OCI-LY7 (cell line): ENCODE measurements around the gene RMDN2. TPM values are rescaled to one million over a fixed set of nuclear protein-coding genes. Genes with fewer than 3 reads are reported as not detected.
A peak's percentile ranks its signal among the peaks of the same experiment; 100 is the strongest.

Source experiments
- BruUV-seq: library from RNA; stranded (reverse); fragments of 400-500 nt; replicated peaks from 2 replicates; lab custom pipeline; 2021; lab: Mats Ljungman, UMichigan
- CTCF ChIA-PET: fragments of 300-600 bp; sonication (Branson Sonifier 250); formaldehyde crosslinking; loops from one replicate; lab custom pipeline; 2022; ENCODE audit warnings: antibody characterized with exemption; ENCODE audit not compliant: unreplicated experiment; lab: Charles Lee
- POLR2A ChIA-PET: fragments of 300-600 bp; sonication (Branson Sonifier 250); formaldehyde crosslinking; loops from one replicate; lab custom pipeline; 2022; ENCODE audit warnings: antibody characterized with exemption; lab: Charles Lee
- DNase-seq: peaks from one replicate; pipeline ENCODE4 v3.0.0-alpha.2; 2015; ENCODE audit warnings: low spot score
- H2AFZ ChIP-seq: fragments of 200-600 bp; sonication (generic), shearing (Covaris generic); 2 replicates; pipeline ENCODE4 v1.6.1; 2014; ENCODE audit warnings: mild to moderate bottlenecking, antibody characterized with exemption, low read length, moderate library complexity
- H3K27ac ChIP-seq: fragments of 200-600 bp; sonication (generic); 2 replicates; pipeline ENCODE4 v1.5.1; 2014; ENCODE audit warnings: mixed run types, low read depth, mild to moderate bottlenecking, moderate library complexity, low read length, inconsistent platforms; ENCODE audit not compliant: poor library complexity, severe bottlenecking
- H3K36me3 ChIP-seq: fragments of 200-600 bp; sonication (generic); 2 replicates; pipeline ENCODE4 v1.6.1; 2014; ENCODE audit warnings: mild to moderate bottlenecking, antibody characterized with exemption, low read length, moderate library complexity, mixed read lengths; ENCODE audit not compliant: insufficient read depth
- H3K4me1 ChIP-seq: fragments of 200-600 bp; sonication (generic); 2 replicates; pipeline ENCODE4 v1.5.1; 2014; ENCODE audit warnings: mild to moderate bottlenecking, low read length; ENCODE audit not compliant: insufficient read depth, poor library complexity, severe bottlenecking
- H3K4me2 ChIP-seq: fragments of 200-600 bp; sonication (generic); 2 replicates; pipeline ENCODE4 v1.6.1; 2014; ENCODE audit warnings: mild to moderate bottlenecking, low read length
- H3K4me3 ChIP-seq: fragments of 200-600 bp; sonication (generic); 2 replicates; pipeline ENCODE4 v1.5.1; 2014; ENCODE audit warnings: mild to moderate bottlenecking, low read depth, low read length; ENCODE audit not compliant: poor library complexity, severe bottlenecking
- H3K79me2 ChIP-seq: fragments of 200-600 bp; sonication (generic); 2 replicates; pipeline ENCODE4 v1.6.1; 2016; ENCODE audit warnings: low read depth, mild to moderate bottlenecking, low read length, moderate library complexity, mixed read lengths; ENCODE audit not compliant: insufficient read depth
- H3K9me2 ChIP-seq: fragments of 200-600 bp; sonication (generic); 2 replicates; pipeline ENCODE4 v1.6.1; 2016; ENCODE audit warnings: mild to moderate bottlenecking, low read length, mixed read lengths; ENCODE audit not compliant: insufficient read depth
- H3K9me3 ChIP-seq: fragments of 200-600 bp; sonication (generic); 2 replicates; pipeline ENCODE4 v1.6.1; 2014; ENCODE audit warnings: mild to moderate bottlenecking, mixed run types, low read length, mixed read lengths
- H4K20me1 ChIP-seq: fragments of 200-600 bp; sonication (generic); 2 replicates; pipeline ENCODE4 v1.6.1; 2014; ENCODE audit warnings: mild to moderate bottlenecking, antibody characterized with exemption, low read length, moderate library complexity, mixed read lengths; ENCODE audit not compliant: insufficient read depth
- CTCF ChIP-seq: fragments of 200-600 bp; sonication (generic); conservative IDR thresholded peaks from 2 replicates; pipeline ENCODE4 v1.5.1; 2014; ENCODE audit warnings: mild to moderate bottlenecking, antibody characterized with exemption, low read length, moderate library complexity, mixed read lengths
- EZH2phosphoT487 ChIP-seq: fragments of 200-600 bp; sonication (generic); IDR thresholded peaks from 2 replicates; pipeline ENCODE4 v1.6.1; 2018; ENCODE audit warnings: low read depth, borderline replicate concordance, mild to moderate bottlenecking, mixed run types, antibody characterized with exemption, low read length, moderate library complexity, mixed read lengths
- intact Hi-C: fragments of 100-400 bp; cut with micrococcal nuclease; formaldehyde crosslinking; loops from one replicate; pipeline ENCODE4 v1.10.0; 2022; ENCODE audit not compliant: unreplicated experiment
- total RNA-seq, 2 experiments: library from RNA; depleted of rRNA in 1 of 2; stranded (reverse); fragments of >200 nt in 1 of 2; shearing (Covaris generic) in 1 of 2; gene quantifications; 2 replicates each; pipeline ENCODE4 v1.2.3, GENCODE V29; 2014 to 2022

RMDN2 gene
- total RNA-seq, 2 experiments from 2014 or later, result 0.50 to 3.1 TPM

- Histone ChIP-seq H3K9me2 (no peaks in the 10 kb centered on the region), H3K9me3 (no peaks in the 10 kb centered on the region), H3K4me1 (no peaks in the 10 kb centered on the region), H3K4me3 (no peak overlapping the region), H3K4me2 (no peak overlapping the region), H4K20me1 (no peaks in the 10 kb centered on the region), H3K27ac (no peak overlapping the region), H2AFZ (no peak overlapping the region), H3K79me2 (no peaks in the 10 kb centered on the region), H3K36me3 (no peaks in the 10 kb centered on the region)
- no TSS peak for BruUV-seq
- ChIA-PET POLR2A (no interaction called here), CTCF (no interaction called here)
- intact Hi-C loops, result loop anchor here (2.0 to 10.0 kb wide), 3 partner anchors 133 to 523 kb away; no protein-coding TSS in a partner anchor
- TF ChIP-seq EZH2phosphoT487 (no peak), CTCF (peak; percentile 99)
- DNase-seq, result peak; percentile 70
Measured at GRCh38 chr2:37982147-37982582, 57.1 kb downstream of the RMDN2 start.

- DNase-seq, result no peak
- Histone ChIP-seq H3K4me2 (no peak overlapping the region), H4K20me1 (no peaks in the 10 kb centered on the region), H3K9me3 (no peaks in the 10 kb centered on the region), H3K36me3 (no peaks in the 10 kb centered on the region), H3K4me3 (no peak overlapping the region), H3K27ac (no peak overlapping the region), H2AFZ (no peak overlapping the region), H3K79me2 (no peaks in the 10 kb centered on the region), H3K9me2 (no peaks in the 10 kb centered on the region), H3K4me1 (no peaks in the 10 kb centered on the region)
- ChIA-PET CTCF (no interaction called here), POLR2A (no interaction called here)
- TF ChIP-seq CTCF (no peak), EZH2phosphoT487 (no peak)
- intact Hi-C loops, result loop anchor here (2.0 to 10.0 kb wide), 3 partner anchors 132 to 522 kb away; no protein-coding TSS in a partner anchor
- no TSS peak for BruUV-seq
Measured at GRCh38 chr2:37982847-37983246, 57.8 kb downstream of the RMDN2 start.

GRCh38 chr2:37983719-37984118 is 58.6 kb downstream of the RMDN2 start:
- Histone ChIP-seq H3K36me3 (no peaks in the 10 kb centered on the region), H2AFZ (no peak overlapping the region), H3K9me2 (no peaks in the 10 kb centered on the region), H3K4me1 (no peaks in the 10 kb centered on the region), H3K4me2 (no peak overlapping the region), H3K9me3 (no peaks in the 10 kb centered on the region), H4K20me1 (no peaks in the 10 kb centered on the region), H3K79me2 (no peaks in the 10 kb centered on the region), H3K27ac (no peak overlapping the region), H3K4me3 (no peak overlapping the region)
- TF ChIP-seq EZH2phosphoT487 (no peak), CTCF (no peak)
- no peak for DNase-seq
- no TSS peak for BruUV-seq
- POLR2A ChIA-PET, result no interaction called here
- CTCF ChIA-PET, result no interaction called here
- intact Hi-C loops, result loop anchor here (2.0 to 10.0 kb wide), 3 partner anchors 131 to 521 kb away; no protein-coding TSS in a partner anchor
